ENCODE measurements around the gene SCGB2B2.

The SCGB2B2 gene

DNA sequence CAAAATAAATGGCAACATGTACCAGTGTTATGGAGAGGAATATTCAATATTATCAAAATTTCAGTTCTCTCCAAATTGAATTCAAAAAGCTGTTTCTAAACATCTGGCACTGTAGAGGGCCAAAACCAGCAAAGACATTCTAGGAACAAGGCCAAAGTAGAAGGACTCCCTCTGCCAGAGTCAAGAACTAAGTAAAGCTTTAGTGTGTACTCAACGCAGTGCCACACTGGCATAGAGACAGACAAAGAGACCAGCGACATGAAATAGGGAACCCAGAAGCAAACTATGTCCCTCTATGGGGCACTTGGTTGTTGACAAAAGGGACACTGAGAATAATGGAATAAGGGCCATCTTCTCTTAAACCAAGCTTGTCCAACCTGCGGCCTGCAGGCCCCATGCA is 15.6 kb downstream of the SCGB2B2 start:
- Histone ChIP-seq H3K4me1 (ENCODE audit: control insufficient read depth, insufficient read depth, low read length) (no peaks in the 10 kb centered on the region), H3K36me3 (ENCODE audit: control insufficient read depth in 2 of 2, insufficient read depth in 2 of 2, low read length in 2 of 2) (no peaks in the 10 kb centered on the region), H3K9me3 (ENCODE audit: control insufficient read depth in 2 of 2, low read length in 2 of 2) (no peaks in the 10 kb centered on the region), H3K9ac (ENCODE audit: low read length in 2 of 2) (no peak overlapping the region), H3K4me3 (ENCODE audit: low read length in 2 of 2) (no peak overlapping the region), H3K27me3 (ENCODE audit: control insufficient read depth in 1 of 2, insufficient read depth in 2 of 2, low read length in 2 of 2) (no peaks in the 10 kb centered on the region), H3K27ac (ENCODE audit: low read length) (no peak overlapping the region)

DNA sequence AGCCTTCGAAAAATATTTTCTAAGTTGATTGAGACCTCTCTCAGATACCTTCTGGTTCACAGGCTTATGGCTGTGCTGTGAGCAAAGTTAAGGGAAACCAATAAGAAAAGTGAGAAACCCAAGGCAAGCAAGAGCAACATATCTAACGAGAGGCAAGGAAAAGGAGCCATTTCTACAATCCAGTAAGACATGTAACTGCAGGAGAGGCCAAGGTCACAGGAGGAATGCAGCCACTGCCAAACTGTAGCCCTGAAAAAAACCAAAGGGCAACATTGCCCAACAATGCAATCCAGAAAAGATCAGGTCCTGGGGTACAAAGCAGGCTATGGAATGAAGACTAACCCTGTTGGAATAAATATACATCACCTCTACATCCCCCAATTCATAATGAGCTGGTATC is 21.3 kb downstream of the SCGB2B2 start:
- no peak overlapping the region for H3K9ac ChIP-seq (ENCODE audit: low read length in 2 of 2)
- no peaks in the 10 kb centered on the region for H3K36me3 ChIP-seq (ENCODE audit: control insufficient read depth in 2 of 2, insufficient read depth in 2 of 2, low read length in 2 of 2)
- no peaks in the 10 kb centered on the region for H3K27me3 ChIP-seq (ENCODE audit: control insufficient read depth in 1 of 2, insufficient read depth in 2 of 2, low read length in 2 of 2)
- no peaks in the 10 kb centered on the region for H3K9me3 ChIP-seq (ENCODE audit: control insufficient read depth in 2 of 2, low read length in 2 of 2)
- H3K4me3 ChIP-seq (ENCODE audit: low read length in 2 of 2), result no peak overlapping the region
- H3K4me1 ChIP-seq (ENCODE audit: control insufficient read depth, insufficient read depth, low read length), result no peaks in the 10 kb centered on the region
- H3K27ac ChIP-seq (ENCODE audit: low read length), result no peak overlapping the region

DNA sequence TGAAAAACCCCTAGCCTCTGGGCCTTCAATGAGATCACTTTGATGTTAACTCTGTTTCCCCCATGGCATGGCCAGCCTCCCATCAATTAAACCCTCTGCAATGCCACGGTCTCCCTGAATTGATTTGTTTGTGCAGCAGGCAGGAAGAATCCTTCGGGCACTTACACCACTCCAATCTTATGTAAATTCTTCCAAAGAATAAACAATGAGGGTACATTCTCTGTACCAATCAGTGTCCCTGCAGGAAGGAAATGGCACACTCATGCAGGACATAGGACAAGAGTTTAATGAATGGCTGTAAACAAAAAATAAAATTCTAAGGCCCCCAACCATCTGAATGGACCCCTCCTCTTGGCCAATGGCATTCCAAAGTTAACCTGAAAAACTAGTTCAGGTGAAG is 22.2 kb downstream of the SCGB2B2 start:
- Histone ChIP-seq H3K9me3 (ENCODE audit: control insufficient read depth in 2 of 2, low read length in 2 of 2) (no peaks in the 10 kb centered on the region), H3K4me3 (ENCODE audit: low read length in 2 of 2) (no peak overlapping the region), H3K4me1 (ENCODE audit: control insufficient read depth, insufficient read depth, low read length) (no peaks in the 10 kb centered on the region), H3K27ac (ENCODE audit: low read length) (no peak overlapping the region), H3K36me3 (ENCODE audit: control insufficient read depth in 2 of 2, insufficient read depth in 2 of 2, low read length in 2 of 2) (no peaks in the 10 kb centered on the region), H3K27me3 (ENCODE audit: control insufficient read depth in 1 of 2, insufficient read depth in 2 of 2, low read length in 2 of 2) (no peaks in the 10 kb centered on the region), H3K9ac (ENCODE audit: low read length in 2 of 2) (no peak overlapping the region)

DNA sequence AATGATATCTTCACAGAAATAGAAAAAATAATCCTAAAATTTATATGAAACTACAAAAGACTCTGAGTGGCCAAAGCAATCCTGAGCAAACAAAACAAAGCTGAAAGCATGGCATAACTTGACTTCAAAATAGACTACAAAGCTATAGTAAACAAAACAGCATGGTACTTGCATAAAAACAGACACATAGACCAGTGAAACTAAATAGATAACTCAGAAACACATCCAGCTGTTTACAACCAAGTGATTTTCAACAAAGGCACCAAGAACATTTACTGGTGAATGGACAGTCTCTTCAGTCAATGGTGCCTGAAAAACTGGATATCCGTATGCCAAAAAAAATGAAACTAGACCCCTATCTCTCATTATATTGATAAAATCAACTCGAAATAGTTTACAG is 25.2 kb downstream of the SCGB2B2 start:
- Histone ChIP-seq H3K9me3 (ENCODE audit: control insufficient read depth in 2 of 2, low read length in 2 of 2) (no peaks in the 10 kb centered on the region), H3K36me3 (ENCODE audit: control insufficient read depth in 2 of 2, insufficient read depth in 2 of 2, low read length in 2 of 2) (no peaks in the 10 kb centered on the region), H3K4me3 (ENCODE audit: low read length in 2 of 2) (no peak overlapping the region), H3K9ac (ENCODE audit: low read length in 2 of 2) (no peak overlapping the region), H3K4me1 (ENCODE audit: control insufficient read depth, insufficient read depth, low read length) (no peaks in the 10 kb centered on the region), H3K27ac (ENCODE audit: low read length) (no peak overlapping the region), H3K27me3 (ENCODE audit: control insufficient read depth in 1 of 2, insufficient read depth in 2 of 2, low read length in 2 of 2) (no peaks in the 10 kb centered on the region)

DNA sequence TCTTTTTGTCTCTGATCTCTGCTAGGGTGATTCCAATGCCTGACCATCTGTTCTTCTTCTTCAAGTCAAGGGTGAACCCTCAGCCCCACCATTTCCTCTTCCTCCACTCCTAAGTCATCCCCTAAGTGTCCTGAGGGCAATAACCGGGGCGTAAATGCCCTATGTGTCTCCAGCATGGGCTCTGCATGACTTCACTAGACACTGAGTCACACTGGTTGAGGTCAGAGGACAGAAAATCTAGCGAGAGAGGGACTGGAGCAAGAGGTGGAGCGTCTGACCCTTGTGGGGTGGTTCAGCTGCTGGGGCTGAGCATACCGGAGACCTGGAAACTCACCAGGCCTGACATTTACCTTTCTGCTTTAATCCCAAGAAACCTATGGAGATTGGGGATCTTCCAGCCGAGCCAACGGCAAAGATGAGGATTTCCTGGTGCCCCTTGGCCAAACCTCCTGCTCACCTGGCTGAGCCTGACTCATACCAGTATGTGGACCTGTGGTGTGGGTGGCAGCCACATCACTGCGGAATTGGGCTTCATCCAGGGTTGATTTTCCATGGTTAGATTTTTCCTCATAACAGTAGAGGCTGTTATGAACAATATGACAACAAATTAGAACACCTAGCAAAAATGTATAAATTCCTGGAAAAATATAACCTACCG is 26.9 kb downstream of the SCGB2B2 start:
- Histone ChIP-seq H3K9me3 (ENCODE audit: control insufficient read depth in 2 of 2, low read length in 2 of 2) (no peaks in the 10 kb centered on the region), H3K27me3 (ENCODE audit: control insufficient read depth in 1 of 2, insufficient read depth in 2 of 2, low read length in 2 of 2) (no peaks in the 10 kb centered on the region), H3K4me1 (ENCODE audit: control insufficient read depth, insufficient read depth, low read length) (peaks cover 2% of the 10 kb centered on the region), H3K27ac (ENCODE audit: low read length) (no peak overlapping the region), H3K4me3 (ENCODE audit: low read length in 2 of 2) (no peak overlapping the region), H3K36me3 (ENCODE audit: control insufficient read depth in 2 of 2, insufficient read depth in 2 of 2, low read length in 2 of 2) (no peaks in the 10 kb centered on the region), H3K9ac (ENCODE audit: low read length in 2 of 2) (no peak overlapping the region)

DNA sequence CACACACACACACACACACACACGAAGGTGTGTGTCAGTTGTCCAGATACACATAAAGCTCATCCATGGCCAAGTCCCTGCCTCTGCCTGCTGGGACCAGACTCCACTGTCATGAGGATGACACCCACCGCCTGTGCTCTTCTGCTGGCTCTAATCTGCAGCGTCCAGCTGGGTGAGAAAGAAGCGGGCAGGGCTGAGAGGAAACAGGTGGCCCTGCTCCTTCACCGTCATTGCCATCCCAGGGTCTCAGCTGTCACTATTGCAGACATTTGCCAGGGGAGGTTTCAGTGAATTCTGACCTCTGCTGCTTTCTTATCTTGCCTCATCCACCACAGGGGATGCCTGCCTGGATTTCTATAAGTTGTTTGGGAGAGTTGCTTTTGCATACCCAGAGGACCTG is 31.4 kb downstream of the SCGB2B2 start:
- no peak overlapping the region for H3K4me3 ChIP-seq (ENCODE audit: low read length in 2 of 2)
- H3K9ac ChIP-seq (ENCODE audit: low read length in 2 of 2), result no peak overlapping the region
- H3K4me1 ChIP-seq (ENCODE audit: control insufficient read depth, insufficient read depth, low read length), result peaks cover 2% of the 10 kb centered on the region
- H3K27ac ChIP-seq (ENCODE audit: low read length), result no peak overlapping the region
- H3K27me3 ChIP-seq (ENCODE audit: control insufficient read depth in 1 of 2, insufficient read depth in 2 of 2, low read length in 2 of 2), result no peaks in the 10 kb centered on the region
- H3K36me3 ChIP-seq (ENCODE audit: control insufficient read depth in 2 of 2, insufficient read depth in 2 of 2, low read length in 2 of 2), result no peaks in the 10 kb centered on the region
- no peaks in the 10 kb centered on the region for H3K9me3 ChIP-seq (ENCODE audit: control insufficient read depth in 2 of 2, low read length in 2 of 2)

DNA sequence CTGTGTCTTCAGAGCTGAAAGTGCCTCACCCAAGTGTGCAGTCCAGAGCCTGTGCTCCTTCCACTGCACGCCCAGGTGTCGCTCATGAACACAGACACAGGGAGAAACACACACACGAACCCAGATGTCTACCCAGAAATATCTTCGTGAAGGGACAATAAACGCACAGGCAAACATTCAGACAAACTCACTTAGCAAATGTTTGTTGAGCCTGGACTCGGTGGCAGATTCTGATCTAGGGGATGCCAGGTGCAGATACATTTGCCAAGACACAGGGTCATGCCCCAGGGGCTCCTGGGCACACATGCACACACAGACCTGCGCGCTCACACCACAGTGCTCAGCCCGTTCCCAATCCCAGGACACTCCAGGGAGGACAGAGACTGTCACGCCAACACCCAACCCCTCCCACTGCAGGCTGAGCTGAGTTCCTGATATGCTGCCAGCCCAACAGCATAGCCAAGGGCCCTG is 31.9 kb downstream of the SCGB2B2 start:
- peaks cover 2% of the 10 kb centered on the region for H3K4me1 ChIP-seq (ENCODE audit: control insufficient read depth, insufficient read depth, low read length)
- no peaks in the 10 kb centered on the region for H3K36me3 ChIP-seq (ENCODE audit: control insufficient read depth in 2 of 2, insufficient read depth in 2 of 2, low read length in 2 of 2)
- no peak overlapping the region for H3K9ac ChIP-seq (ENCODE audit: low read length in 2 of 2)
- H3K9me3 ChIP-seq (ENCODE audit: control insufficient read depth in 2 of 2, low read length in 2 of 2), result no peaks in the 10 kb centered on the region
- H3K27ac ChIP-seq (ENCODE audit: low read length), result no peak overlapping the region
- no peak overlapping the region for H3K4me3 ChIP-seq (ENCODE audit: low read length in 2 of 2)
- H3K27me3 ChIP-seq (ENCODE audit: control insufficient read depth in 1 of 2, insufficient read depth in 2 of 2, low read length in 2 of 2), result no peaks in the 10 kb centered on the region

DNA sequence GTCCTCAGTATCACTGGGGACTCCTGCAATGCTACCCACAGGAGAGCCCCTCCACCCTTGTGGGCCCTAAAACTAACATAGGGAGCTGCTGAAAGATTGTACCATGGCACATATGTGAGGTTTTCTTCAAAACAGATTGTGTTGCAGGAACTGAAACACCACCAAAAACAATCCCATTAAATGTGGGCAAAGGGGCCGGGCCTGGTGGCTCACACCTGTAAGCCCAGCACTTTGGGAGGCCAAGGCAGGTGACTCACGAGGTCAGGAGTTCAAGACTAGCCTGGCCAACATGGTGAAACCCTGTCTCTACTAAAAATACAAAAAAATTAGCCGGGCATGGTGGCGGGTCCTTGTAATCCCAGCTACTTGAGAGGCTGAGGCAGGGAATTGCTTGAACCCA is 34.7 kb downstream of the SCGB2B2 start:
- H3K9ac ChIP-seq (ENCODE audit: low read length in 2 of 2), result no peak overlapping the region
- H3K36me3 ChIP-seq (ENCODE audit: control insufficient read depth in 2 of 2, insufficient read depth in 2 of 2, low read length in 2 of 2), result no peaks in the 10 kb centered on the region
- no peak overlapping the region for H3K4me3 ChIP-seq (ENCODE audit: low read length in 2 of 2)
- no peak overlapping the region for H3K27ac ChIP-seq (ENCODE audit: low read length)
- peaks cover 2% of the 10 kb centered on the region for H3K4me1 ChIP-seq (ENCODE audit: control insufficient read depth, insufficient read depth, low read length)
- no peaks in the 10 kb centered on the region for H3K27me3 ChIP-seq (ENCODE audit: control insufficient read depth in 1 of 2, insufficient read depth in 2 of 2, low read length in 2 of 2)
- no peaks in the 10 kb centered on the region for H3K9me3 ChIP-seq (ENCODE audit: control insufficient read depth in 2 of 2, low read length in 2 of 2)

DNA sequence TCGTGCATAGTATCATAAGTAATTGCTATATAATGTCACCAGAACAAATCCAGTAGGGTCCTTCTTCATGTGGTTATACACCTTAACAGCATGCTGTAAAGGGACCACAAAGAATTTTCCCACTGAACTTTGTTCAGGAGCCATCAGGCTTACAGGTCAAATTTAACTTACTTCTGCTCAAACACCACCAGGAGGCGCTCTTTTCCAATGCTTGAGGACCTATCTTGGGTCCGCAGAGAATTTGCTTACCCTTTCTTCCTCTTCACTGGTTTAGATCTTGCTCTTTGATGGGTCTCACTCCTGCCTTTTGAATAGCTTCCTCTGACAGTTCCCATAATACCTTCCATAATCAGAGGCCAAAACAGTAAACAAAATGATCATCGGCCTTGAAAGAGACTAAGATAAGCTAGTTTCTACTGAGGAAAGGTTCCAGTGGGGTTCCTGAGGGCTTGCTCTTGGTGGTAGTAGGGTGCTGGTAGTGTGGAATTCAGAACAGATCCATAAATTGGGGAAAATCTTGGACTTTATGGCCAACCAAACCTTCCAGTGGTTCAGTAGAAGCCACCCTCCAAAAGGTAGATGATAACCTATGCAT is 37.4 kb downstream of the SCGB2B2 start:
- no peaks in the 10 kb centered on the region for H3K36me3 ChIP-seq (ENCODE audit: control insufficient read depth in 2 of 2, insufficient read depth in 2 of 2, low read length in 2 of 2)
- H3K9ac ChIP-seq (ENCODE audit: low read length in 2 of 2), result no peak overlapping the region
- H3K4me3 ChIP-seq (ENCODE audit: low read length in 2 of 2), result no peak overlapping the region
- no peaks in the 10 kb centered on the region for H3K27me3 ChIP-seq (ENCODE audit: control insufficient read depth in 1 of 2, insufficient read depth in 2 of 2, low read length in 2 of 2)
- no peak overlapping the region for H3K27ac ChIP-seq (ENCODE audit: low read length)
- no peaks in the 10 kb centered on the region for H3K4me1 ChIP-seq (ENCODE audit: control insufficient read depth, insufficient read depth, low read length)
- H3K9me3 ChIP-seq (ENCODE audit: control insufficient read depth in 2 of 2, low read length in 2 of 2), result peaks cover 10 to 11% of the 10 kb centered on the region in 2 donors

DNA sequence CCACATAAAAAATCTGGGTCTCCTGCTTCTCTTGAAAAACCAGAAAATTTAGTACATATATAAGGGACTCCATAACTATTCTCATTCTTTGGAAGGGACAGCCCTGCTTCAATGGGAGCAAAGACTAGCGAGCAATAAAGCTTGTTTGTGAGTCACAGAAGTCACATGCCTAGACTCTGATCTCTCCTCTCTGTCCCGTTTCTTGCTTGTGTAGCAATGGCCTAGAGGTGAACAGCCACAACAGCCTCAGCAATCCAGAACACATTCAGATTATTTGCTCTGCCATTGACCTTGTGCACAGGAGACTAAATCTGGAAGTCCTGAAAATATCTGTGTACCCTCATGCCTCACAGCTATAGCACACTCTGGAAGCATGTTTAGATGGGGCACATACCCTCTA is 43.2 kb downstream of the SCGB2B2 start:
- Histone ChIP-seq H3K27me3 (ENCODE audit: control insufficient read depth in 1 of 2, insufficient read depth in 2 of 2, low read length in 2 of 2) (no peaks in the 10 kb centered on the region), H3K4me1 (ENCODE audit: control insufficient read depth, insufficient read depth, low read length) (no peaks in the 10 kb centered on the region), H3K27ac (ENCODE audit: low read length) (no peak overlapping the region), H3K4me3 (ENCODE audit: low read length in 2 of 2) (no peak overlapping the region), H3K9me3 (ENCODE audit: control insufficient read depth in 2 of 2, low read length in 2 of 2) (peaks cover 17% of the 10 kb centered on the region in 2 donors), H3K36me3 (ENCODE audit: control insufficient read depth in 2 of 2, insufficient read depth in 2 of 2, low read length in 2 of 2) (peaks cover 0 to 3% of the 10 kb centered on the region in 2 donors), H3K9ac (ENCODE audit: low read length in 2 of 2) (no peak overlapping the region)
